Fibroblast of skin of right biceps (primary cell): ENCODE measurements around the gene ZFPL1.
A peak's percentile ranks its signal among the peaks of the same experiment; 100 is the strongest.

Experiments
- DNase-seq: peaks from one replicate; pipeline ENCODE4 v3.0.0-alpha.2; 2013

The ZFPL1 gene

GRCh38 chr11:65060913-65061408 lies 23.1 kb upstream of the ZFPL1 start:
- no peak for DNase-seq

- no peak for DNase-seq
These were observed 20.5 kb upstream of the ZFPL1 start for GRCh38 chr11:65063532-65063931.

GRCh38 chr11:65064847-65065240 lies 19.2 kb upstream of the ZFPL1 start:
- DNase-seq: no peak

DNA sequence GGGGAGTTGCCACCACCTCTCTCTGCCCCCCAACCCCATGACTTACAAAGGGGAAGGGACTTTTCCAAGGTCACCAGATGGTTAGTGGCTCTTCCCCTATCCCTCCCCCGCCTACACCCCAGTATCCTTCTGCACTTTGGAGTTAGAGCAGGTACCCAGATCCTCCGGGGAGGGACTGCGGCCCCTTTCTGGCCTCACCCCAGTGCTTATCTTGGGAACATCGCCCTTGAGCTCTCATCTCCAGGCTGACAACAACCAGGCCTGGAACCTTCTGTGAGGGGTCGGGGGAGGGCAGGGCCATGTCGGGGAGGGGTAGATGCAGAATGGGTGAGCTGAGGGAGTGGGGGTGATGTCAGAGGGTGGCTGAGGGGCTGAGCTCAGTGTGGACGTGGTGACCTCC lies 18.2 kb upstream of the ZFPL1 start:
- DNase-seq: no peak

- no peak for DNase-seq
These were observed 17.7 kb upstream of the ZFPL1 start for GRCh38 chr11:65066315-65066714.

DNA sequence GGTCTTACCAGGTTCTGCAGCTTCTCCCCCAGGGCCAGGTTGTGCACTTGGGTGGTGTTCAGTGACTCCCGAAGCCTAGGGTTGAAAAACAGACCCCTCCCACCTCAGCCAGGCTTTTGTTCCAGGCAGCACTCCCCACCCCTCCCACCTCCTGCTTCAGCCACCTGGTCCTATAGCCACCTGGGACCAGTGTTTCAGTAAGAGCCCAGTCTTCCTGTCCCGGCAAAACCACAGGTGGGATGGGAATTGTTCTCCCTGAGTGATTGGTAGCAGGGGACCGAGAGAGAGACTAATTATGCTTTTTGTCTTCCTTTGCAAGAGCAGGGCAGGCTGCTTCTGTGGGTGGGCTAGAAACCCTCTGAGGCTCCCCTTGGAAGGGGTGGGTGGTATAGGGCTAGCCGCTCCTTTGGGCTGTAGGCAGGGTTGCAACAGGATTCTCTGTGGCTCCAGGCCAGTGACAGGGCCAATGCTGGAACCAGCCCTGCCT lies 17.2 kb upstream of the ZFPL1 start:
- DNase-seq: no peak

- DNase-seq: no peak
These were observed 16.6 kb upstream of the ZFPL1 start for GRCh38 chr11:65067446-65067845.

- no peak for DNase-seq
These were observed 14.8 kb upstream of the ZFPL1 start for GRCh38 chr11:65069217-65069616.

DNA sequence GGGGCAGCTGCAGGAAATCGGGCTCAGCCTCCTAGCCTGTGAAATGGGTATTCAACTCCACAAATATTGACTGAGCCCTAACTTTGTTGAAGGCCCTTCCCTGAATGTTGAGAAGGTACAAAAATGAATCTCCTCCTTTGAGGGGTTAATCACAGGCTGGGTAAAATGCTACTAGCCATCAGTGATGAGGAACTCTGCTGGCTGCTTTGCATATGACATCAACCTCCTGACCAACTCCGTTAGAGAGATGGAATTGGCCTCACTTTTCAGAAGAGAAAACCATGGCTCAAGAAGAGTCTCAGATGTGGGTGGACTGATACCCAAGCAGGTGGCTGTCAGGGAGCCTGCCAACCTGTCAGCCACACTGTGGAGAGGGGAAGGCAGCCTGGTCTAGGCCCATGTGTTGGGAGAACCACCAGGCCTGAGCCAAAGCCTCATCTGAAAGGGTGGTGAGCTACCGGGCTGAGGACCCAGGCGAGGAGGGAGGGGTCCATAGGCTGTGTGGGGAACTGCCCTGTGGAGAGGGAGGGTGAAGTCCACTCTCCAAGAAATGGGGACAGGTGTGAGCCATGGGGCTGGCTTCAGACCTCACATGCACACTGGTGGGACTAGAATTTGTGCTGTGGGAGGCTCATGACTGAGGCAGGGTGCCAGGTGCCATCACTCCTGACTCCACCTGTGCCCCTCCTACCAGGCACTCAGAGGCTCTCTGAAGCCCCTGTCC lies 12.0 kb upstream of the ZFPL1 start:
- no peak for DNase-seq

DNA sequence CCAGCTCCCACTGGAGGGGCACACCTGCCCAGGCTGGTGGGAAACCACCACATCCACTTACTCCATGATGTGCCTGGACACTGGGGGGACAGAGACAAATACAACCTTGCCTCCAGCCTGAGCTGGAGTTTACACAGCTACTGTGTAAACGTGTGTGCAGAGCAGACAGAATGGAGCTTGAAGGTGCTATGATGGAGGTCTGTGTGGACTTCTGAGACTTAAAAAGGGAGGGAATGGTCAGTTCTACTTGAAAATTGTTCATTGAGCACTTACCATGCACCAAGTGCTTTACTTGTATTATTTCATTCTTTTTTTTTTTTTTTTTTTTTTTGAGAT lies 11.4 kb upstream of the ZFPL1 start:
- no peak for DNase-seq

GRCh38 chr11:65077451-65077850 lies 6.6 kb upstream of the ZFPL1 start:
- DNase-seq: no peak

DNA sequence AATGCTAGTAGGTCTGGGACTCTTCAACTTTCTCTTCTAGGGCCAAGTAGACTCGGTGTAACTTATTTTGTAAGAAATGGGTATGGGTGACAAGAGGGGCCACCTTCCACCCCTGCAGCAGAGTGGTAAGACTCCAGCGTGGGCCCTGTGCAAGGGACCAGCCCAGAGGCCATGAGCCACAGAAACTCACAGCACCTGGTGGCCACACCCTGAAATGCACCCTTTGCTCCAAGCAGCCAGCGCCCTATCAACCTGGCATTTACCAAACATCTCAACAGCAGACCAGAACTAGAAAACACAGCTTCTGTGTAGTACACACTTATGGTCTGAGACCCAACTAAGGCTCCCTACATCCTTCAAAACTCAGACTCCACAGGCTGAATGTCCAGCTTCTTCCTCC lies 5.9 kb upstream of the ZFPL1 start:
- peak; percentile 21 for DNase-seq

GRCh38 chr11:65078786-65079342 lies 5.2 kb upstream of the ZFPL1 start:
- DNase-seq: no peak

DNA sequence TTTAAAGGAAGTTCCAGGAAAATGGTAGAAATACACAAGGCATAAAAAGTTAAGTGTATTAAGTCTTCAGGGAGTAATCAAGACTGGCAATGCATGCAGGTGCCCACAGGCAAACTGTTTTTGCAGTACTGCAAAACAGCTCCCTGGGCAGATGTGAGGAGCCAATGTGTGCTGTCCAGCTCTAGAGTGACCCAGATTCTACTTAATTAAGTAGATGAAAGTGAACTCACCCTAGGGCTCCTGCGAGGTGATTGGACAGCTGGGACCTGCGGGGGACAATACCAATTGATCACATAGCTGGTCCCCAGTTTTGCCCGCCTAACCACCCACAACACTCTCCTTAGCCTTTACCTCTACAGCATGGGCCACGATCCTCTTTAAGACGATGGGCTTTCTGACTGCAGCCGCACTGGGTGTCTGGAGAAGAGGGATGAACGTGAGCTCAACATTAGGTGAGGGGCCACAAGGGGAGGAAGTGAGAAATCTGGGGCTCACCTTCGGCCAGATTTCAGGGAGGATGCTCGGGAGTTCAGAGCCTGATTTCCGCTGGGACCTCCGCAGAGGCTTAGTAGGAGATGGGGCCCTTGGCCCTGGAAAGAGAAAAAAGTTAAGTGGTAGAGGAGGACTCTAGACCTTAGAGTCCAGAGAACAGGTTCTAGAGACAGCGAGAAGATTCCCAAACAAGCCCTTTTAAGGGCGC lies 738 bp upstream of the ZFPL1 start:
- DNase-seq: no peak

GRCh38 chr11:65084598-65085375 lies 765 bp downstream of the ZFPL1 start:
- no peak for DNase-seq

GRCh38 chr11:65085446-65085845 lies 1.4 kb downstream of the ZFPL1 start:
- DNase-seq: no peak

DNA sequence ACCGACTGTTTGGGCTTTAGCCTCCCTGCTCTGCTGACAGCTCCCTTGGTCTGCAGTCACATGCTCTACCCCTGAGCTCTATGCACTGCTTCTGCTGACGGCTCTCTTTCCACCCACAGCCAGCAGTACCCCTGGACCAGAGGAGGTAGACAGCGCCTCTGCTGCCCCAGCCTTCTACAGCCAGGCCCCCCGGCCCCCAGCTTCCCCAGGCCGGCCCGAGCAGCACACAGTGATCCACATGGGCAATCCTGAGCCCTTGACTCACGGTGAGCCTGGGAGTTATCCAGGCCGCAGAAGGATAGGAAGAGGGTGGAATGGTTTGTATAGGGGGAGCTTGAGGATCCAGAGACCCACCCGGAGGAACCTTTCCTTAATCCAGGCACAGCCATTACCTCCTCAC lies 2.8 kb downstream of the ZFPL1 start:
- no peak for DNase-seq

- no peak for DNase-seq
These were observed 3.2 kb downstream of the ZFPL1 start for GRCh38 chr11:65087216-65087615.

- no peak for DNase-seq
These were observed 3.8 kb downstream of the ZFPL1 start for GRCh38 chr11:65087827-65088226.

GRCh38 chr11:65089621-65090020 lies 5.6 kb downstream of the ZFPL1 start:
- no peak for DNase-seq

- DNase-seq: no peak
These were observed 6.6 kb downstream of the ZFPL1 start for GRCh38 chr11:65090628-65091027.

- no peak for DNase-seq
These were observed 11.4 kb downstream of the ZFPL1 start for GRCh38 chr11:65095427-65095826.
